ENCODE data around the gene NMT1. TPM values are rescaled to one million over a fixed set of nuclear protein-coding genes. Genes with fewer than 3 reads are reported as not detected.

Gene NMT1
- total RNA-seq, 1 donor from 2014 or later: 98.8 TPM

DNA sequence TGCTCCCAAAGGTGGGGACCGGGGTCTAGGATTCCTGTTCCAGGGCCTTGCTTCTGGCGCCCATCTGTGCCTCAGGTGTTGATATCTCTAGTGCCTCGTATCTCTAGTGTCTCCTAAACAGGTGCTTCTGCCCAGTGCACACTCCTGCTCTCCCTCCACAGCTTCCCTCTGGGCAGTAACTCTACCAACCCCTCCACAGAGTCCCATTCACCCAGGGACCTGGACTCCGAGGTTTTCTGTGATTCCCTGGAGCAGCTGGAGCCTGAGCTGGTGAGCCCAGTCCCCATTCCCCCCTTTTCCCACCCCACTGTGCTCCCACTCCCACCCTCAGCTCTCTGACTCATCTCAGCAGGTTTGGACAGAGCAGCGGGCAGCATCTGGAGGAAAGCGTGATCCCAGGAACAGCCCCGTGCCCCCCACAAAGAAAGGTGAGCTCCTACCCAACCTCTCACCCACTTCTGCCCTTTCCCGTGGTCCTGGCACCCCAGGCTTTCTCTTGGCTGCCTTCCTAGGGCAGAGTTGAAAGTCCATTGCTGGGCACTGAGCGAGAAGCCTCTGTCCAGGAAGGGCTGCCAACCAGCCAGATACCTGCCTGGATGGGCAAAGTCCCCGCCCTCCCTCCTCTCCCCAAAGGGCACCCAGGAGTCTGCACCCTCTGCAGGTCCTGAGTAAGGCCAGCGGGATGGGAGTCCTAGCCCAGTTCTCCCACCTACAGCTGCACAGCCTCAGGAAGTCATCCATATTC, 76.6 kb downstream of the NMT1 start:
- Mint-ChIP-seq H3K27ac (no peak overlapping the region), H3K4me3 (no peak overlapping the region), H3K27me3 (no peaks in the 10 kb centered on the region), H3K36me3 (peaks cover 3% of the 10 kb centered on the region), H3K9me3 (no peaks in the 10 kb centered on the region), H3K4me1 (ENCODE audit: unreplicated experiment) (peaks cover 5% of the 10 kb centered on the region)
- no peak for DNase-seq (ENCODE audit: extremely low spot score, unreplicated experiment)
- TF ChIP-seq, protein P1, sequence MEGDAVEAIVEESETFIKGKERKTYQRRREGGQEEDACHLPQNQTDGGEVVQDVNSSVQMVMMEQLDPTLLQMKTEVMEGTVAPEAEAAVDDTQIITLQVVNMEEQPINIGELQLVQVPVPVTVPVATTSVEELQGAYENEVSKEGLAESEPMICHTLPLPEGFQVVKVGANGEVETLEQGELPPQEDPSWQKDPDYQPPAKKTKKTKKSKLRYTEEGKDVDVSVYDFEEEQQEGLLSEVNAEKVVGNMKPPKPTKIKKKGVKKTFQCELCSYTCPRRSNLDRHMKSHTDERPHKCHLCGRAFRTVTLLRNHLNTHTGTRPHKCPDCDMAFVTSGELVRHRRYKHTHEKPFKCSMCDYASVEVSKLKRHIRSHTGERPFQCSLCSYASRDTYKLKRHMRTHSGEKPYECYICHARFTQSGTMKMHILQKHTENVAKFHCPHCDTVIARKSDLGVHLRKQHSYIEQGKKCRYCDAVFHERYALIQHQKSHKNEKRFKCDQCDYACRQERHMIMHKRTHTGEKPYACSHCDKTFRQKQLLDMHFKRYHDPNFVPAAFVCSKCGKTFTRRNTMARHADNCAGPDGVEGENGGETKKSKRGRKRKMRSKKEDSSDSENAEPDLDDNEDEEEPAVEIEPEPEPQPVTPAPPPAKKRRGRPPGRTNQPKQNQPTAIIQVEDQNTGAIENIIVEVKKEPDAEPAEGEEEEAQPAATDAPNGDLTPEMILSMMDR (conservative IDR thresholded peaks at IDR 0.05): no peak

DNA sequence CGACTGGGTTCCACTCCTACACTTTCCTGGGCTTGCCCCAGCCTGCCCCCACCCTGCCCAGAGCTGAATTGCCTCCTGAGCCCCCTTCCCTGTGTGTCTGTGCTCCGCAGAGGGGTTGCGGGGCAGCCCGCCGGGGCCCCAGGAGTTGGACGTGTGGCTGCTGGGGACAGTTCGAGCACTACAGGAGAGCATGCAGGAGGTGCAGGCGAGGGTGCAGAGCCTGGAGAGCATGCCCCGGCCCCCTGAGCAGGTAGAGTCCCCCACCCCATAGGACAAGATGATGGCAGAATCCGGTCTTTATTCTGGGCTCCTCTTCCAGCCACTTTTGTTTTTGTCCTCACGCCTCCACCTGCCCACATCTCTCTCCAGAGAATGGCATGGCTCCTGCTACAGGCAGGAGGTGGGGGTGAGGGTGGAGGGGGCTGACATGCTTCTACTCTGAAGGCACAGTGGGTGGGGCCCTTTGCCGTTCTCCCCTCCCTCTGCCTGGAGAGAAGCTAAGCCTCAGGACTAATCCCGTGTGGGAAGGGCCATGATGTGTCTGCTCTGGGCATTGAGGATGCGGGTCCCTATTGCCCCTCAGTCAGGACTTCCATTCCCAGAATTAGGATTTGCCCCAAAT, 77.9 kb downstream of the NMT1 start:
- no peaks in the 10 kb centered on the region for H3K9me3 Mint-ChIP-seq
- no peaks in the 10 kb centered on the region for H3K27me3 Mint-ChIP-seq
- H3K4me3 Mint-ChIP-seq: no peak overlapping the region
- TF ChIP-seq, protein P1 (conservative IDR thresholded peaks at IDR 0.05): no peak
- H3K4me1 Mint-ChIP-seq (ENCODE audit: unreplicated experiment): peaks cover 5% of the 10 kb centered on the region
- no peak overlapping the region for H3K27ac Mint-ChIP-seq
- H3K36me3 Mint-ChIP-seq: peaks cover 3% of the 10 kb centered on the region
- DNase-seq (ENCODE audit: extremely low spot score, unreplicated experiment): no peak

DNA sequence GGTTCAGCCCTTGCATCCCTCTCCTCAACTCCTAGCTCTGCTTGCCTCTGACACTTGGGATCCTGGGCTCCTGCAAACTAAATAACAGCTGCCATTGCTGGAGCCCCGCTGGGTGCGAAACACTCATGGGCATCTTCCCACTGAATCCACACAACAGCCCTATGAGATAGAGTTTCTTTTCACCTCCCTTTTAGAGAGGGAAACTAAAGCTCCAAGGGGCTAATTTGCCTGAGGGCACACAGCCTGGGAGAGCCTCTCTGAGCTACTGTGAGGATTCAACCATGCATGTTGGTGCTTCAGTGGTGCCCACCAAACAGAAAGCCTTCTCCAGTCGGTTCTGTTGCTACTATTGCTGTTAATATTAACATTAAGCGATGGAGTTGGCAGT, 78.4 kb downstream of the NMT1 start:
- DNase-seq (ENCODE audit: extremely low spot score, unreplicated experiment): no peak
- Mint-ChIP-seq H3K27ac (no peak overlapping the region), H3K4me1 (ENCODE audit: unreplicated experiment) (peaks cover 5% of the 10 kb centered on the region), H3K36me3 (peaks cover 3% of the 10 kb centered on the region), H3K9me3 (no peaks in the 10 kb centered on the region), H3K27me3 (no peaks in the 10 kb centered on the region), H3K4me3 (no peak overlapping the region)
- TF ChIP-seq, protein P1 (conservative IDR thresholded peaks at IDR 0.05): no peak

DNA sequence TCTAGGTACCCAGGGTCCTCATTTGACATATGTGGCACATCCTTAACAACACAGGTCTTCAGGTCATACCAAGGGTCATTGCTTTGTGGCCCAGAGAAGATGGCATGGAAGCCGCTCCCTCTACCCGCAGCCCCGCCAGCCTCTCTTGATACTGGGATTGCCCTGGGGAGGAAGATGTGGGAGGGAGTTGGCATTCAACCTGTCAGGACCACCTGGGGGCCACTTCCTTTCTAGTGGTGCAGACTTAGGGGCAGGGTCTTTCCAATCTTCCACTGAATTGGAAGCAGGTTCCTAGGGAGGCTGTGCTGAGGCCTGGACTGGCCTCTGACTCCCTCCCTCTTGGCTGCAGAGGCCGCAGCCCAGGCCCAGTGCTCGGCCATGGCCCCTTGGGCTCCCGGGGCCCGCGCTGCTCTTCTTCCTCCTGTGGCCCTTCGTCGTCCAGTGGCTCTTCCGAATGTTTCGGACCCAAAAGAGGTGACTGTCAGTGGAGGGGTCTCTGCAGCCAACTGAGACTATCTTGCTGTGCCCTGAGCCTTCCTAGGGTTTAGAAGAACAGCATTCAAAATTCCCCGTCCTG, 82.1 kb downstream of the NMT1 start:
- H3K4me3 Mint-ChIP-seq: no peak overlapping the region
- H3K36me3 Mint-ChIP-seq: peaks cover 4% of the 10 kb centered on the region
- DNase-seq (ENCODE audit: extremely low spot score, unreplicated experiment): no peak
- peaks cover 24% of the 10 kb centered on the region for H3K4me1 Mint-ChIP-seq (ENCODE audit: unreplicated experiment)
- TF ChIP-seq, protein P1 (conservative IDR thresholded peaks at IDR 0.05): no peak
- no peaks in the 10 kb centered on the region for H3K9me3 Mint-ChIP-seq
- peak overlapping the region; percentile 50 for H3K27ac Mint-ChIP-seq
- peaks cover 7% of the 10 kb centered on the region for H3K27me3 Mint-ChIP-seq

DNA sequence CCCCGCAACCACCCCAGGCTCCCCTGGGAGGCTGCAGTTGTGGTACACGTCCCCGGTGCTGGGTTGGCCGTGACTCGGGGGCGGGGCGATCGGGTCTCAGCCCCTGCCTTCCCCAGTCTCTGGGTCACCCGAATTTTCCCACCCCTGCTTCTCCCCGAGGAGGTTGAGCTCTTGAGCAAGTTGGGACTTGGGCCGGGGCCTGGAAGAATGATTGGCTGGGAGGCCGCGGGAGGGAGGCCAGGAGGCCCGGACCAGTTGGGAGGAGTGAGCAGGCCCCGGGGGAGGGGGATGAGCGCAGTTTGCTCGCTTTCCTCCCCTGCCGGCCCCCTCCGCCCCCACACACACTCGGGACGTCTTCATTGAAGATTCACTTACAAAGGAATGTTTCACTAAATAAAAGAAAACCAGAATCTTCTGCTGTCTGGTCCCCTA, 82.7 kb downstream of the NMT1 start:
- DNase-seq (ENCODE audit: extremely low spot score, unreplicated experiment): no peak
- no peaks in the 10 kb centered on the region for H3K9me3 Mint-ChIP-seq
- peak overlapping the region; percentile 50 for H3K27ac Mint-ChIP-seq
- peaks cover 10% of the 10 kb centered on the region for H3K27me3 Mint-ChIP-seq
- TF ChIP-seq, protein P1 (conservative IDR thresholded peaks at IDR 0.05): no peak
- peak overlapping the region; percentile 64 for H3K4me3 Mint-ChIP-seq
- H3K36me3 Mint-ChIP-seq: peaks cover 4% of the 10 kb centered on the region
- H3K4me1 Mint-ChIP-seq (ENCODE audit: unreplicated experiment): peaks cover 24% of the 10 kb centered on the region

Data from type B pancreatic cell (in vitro differentiated cells).